Motor neuron (in vitro differentiated cells): ENCODE measurements around the gene HIC1. TPM values are rescaled to one million over a fixed set of nuclear protein-coding genes. Genes with fewer than 3 reads are reported as not detected.

Experiments used
- ATAC-seq, 8 experiments: fragments of 200-7000 bp; cut with Tn5 transposase; replicated peaks in 6 of 8; 2 replicates each; pipeline ENCODE4 v1.8.0; 2021; ENCODE audit warnings: mild to moderate bottlenecking in 8 of 8, moderate library complexity in 8 of 8
- H3K27ac ChIP-seq, 2 donors: fragments of 250-450 bp; sonication (Bioruptor Pico); 2 replicates each; pipeline ENCODE4 v1.9.0; 2021; ENCODE audit warnings: antibody characterized with exemption in 2 of 2, mild to moderate bottlenecking in 2 of 2, moderate library complexity in 1 of 2
- H3K4me1 ChIP-seq, 2 donors: fragments of 250-450 bp; sonication (Bioruptor Pico); replicated peaks in 1 of 2; 2 replicates each; pipeline ENCODE4 v1.6.1; 2021; ENCODE audit warnings: antibody characterized with exemption in 2 of 2, mild to moderate bottlenecking in 2 of 2, moderate library complexity in 1 of 2
- H3K4me3 ChIP-seq, 5 donors: fragments of 250-450 bp; sonication (Bioruptor Pico); 2 replicates each; pipeline ENCODE4 v1.9.0; 2021; ENCODE audit warnings: antibody characterized with exemption in 5 of 5, mild to moderate bottlenecking in 5 of 5, moderate library complexity in 4 of 5
- WGBS, 10 experiments: fragments of 450-650 bp; shearing (Covaris generic); methylation state at CpG; one replicate each; pipeline ENCODE4 v1.0.0; 2022; 5-methylcytosine and 5-hydroxymethylcytosine counted together
- in situ Hi-C, 9 experiments: fragments of 400-800 bp; cut with MboI; loops; one replicate each; pipeline ENCODE4 v1.15.0; 2021; ENCODE audit warnings: low sequenced_read_pairs in 9 of 9, low pct_unique_long_range_greater_than_20kb in 2 of 9; ENCODE audit not compliant: unreplicated experiment in 9 of 9
- total RNA-seq, 8 experiments: library from RNA; unstranded; fragments of 300-600 nt; gene quantifications; 2 replicates each; pipeline versions ENCODE4 v1.2.3 to v1.2.4, GENCODE V29; 2022

HIC1 gene
- total RNA-seq, 8 experiments from 2014 or later = 0.71 to 24.0 (median 6.7) TPM

DNA sequence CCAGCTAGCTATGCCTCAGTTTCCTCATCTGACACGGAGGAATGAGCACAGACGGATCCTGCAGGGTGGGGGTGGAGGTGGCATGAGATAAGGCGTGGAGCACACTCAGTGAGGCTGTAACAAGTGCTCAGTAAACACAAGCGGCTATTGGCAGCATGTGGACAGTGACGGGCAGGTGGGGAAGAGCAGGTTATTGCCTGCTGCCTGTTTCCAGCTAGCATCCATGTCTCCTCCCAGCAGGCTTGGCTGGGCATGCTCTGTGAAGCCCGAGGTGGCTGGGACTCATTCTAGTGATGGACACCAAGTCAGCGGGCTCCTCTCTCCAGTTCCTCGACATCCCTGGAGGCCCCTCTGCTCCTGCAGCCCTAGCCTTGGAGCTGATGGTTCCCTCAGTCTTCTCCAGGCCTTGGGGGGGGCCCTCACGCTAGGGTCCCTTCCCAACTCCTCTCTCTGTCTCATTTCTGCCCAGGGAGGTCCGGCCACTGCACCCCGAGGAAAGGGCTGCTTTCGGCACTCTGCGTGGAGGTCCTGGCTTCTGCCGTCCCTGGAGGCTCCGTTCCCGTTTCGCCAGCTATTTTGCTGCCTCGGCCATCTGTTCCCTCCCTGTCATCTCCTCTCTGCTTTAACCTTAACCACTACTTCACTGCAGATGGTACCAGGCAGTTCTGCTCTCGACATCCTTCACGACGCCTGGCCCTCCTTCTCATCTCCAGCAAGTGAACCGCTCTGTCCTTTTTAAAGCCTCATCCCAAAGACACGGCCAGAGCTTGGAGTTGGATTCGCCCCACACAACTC lies 36.0 kb upstream of the HIC1 start:
- H3K27ac ChIP-seq = no peak overlapping the region
- peaks cover 49 to 58% of the 10 kb centered on the region in 2 donors for H3K4me1 ChIP-seq
- in situ Hi-C loops = no loop called here
- 20 to 100% (median 77%) methylated on average over 1 to 20 of the region's 24 CpGs; no CpG with 5 or more reads in 2 of the 10 experiments for WGBS, 10 experiments
- peak in 4 of 8 experiments; percentile 3 to 11 (median 7) for ATAC-seq
- H3K4me3 ChIP-seq = no peak overlapping the region

DNA sequence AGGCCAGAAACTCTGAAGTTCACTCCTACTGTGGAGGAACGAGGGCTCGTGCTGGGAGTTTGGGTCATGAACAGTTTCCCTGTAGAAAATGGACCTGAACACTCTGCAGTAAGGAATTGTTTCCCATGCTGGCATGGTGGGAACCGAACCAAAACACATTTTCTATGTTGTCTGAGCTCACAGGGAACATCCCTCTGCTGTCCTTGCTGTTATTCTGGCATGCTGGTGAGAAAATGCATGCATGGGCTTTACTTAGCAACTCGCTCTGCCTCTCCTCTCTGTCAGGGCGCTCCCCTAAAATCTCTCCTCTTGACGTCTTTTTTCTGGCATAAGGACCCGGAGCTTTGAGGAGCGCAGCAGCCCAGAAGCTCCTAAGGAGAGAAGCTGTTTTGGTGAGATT lies 35.2 kb upstream of the HIC1 start:
- H3K27ac ChIP-seq = no peak overlapping the region
- in situ Hi-C loops = loop anchor here in 5 of 9 experiments (10.0 kb wide), 2 partner anchors 105 to 115 kb away; no protein-coding TSS in a partner anchor

DNA sequence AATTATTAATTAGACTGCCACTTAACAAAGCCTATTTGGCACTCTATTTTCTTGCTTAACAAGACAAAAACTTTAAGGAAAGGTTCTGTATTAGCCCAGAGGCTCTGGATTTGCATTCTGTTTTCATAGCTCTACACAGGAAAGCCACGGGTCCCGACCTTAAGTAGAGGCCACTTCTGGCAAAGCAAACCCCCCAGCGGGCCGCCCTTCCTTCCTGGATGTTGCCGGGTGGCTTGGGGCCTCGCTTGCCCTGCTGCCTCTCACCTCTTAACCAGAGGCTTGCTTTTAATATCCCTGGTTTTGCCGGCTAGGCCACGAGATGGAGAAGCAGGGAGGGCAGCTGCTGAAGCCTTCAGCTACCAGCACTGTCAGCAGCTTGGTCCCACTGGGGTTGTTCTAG lies 34.2 kb upstream of the HIC1 start:
- in situ Hi-C loops = loop anchor here in 5 of 9 experiments (10.0 kb wide), 2 partner anchors 106 to 116 kb away; no protein-coding TSS in a partner anchor
- Histone ChIP-seq H3K27ac (no peak overlapping the region), H3K4me3 (no peak overlapping the region), H3K4me1 (peaks cover 49 to 59% of the 10 kb centered on the region in 2 donors)
- 0 to 67% (median 33%) methylated on average over 2 to 4 of the region's 8 CpGs; no CpG with 5 or more reads in 6 of the 10 experiments for WGBS, 10 experiments
- no peak for ATAC-seq

More for the DNA sequence above, 35.2 kb upstream of the HIC1 start:
- peaks cover 49 to 58% of the 10 kb centered on the region in 2 donors for H3K4me1 ChIP-seq
- no peak overlapping the region for H3K4me3 ChIP-seq
- 72 to 100% (median 89%) methylated on average over 2 to 7 of the region's 8 CpGs; no CpG with 5 or more reads in 4 of the 10 experiments for WGBS, 10 experiments
- ATAC-seq = no peak

DNA sequence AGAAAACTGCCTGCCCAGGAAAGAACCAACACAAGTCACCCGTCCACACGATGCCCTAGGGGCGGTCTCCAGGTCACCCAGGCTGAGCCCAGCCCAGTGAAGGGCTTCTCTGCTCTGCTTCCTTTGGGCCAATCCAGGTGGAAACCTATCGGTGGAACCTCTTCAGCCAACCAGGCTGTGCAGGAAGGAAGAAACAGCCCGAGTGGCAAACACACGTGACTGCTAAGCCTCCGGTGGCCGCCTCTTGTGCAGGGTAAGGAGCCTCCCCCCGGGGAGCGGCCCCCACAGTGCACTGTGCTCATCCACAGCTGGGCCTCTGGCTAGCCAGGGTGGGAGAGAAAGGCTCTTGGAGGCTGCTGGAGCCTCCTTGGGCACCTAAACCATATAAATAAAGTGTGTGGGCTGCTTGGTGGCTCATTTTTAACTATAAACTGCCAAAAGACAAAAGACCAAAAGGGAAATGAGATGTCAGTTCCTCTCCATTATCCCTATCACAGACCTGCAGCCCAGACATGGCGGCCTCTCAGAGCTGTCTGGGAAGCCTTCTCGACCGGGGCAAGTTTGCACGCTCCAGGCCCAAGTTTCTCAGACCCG lies 32.2 kb upstream of the HIC1 start:
- Histone ChIP-seq H3K4me1 (peaks cover 32 to 43% of the 10 kb centered on the region in 2 donors), H3K27ac (no peak overlapping the region), H3K4me3 (no peak overlapping the region)
- WGBS, 10 experiments = 50 to 94% (median 84%) methylated on average over 2 to 7 of the region's 15 CpGs; no CpG with 5 or more reads in 4 of the 10 experiments
- no peak for ATAC-seq
- in situ Hi-C loops = loop anchor here in 5 of 9 experiments (10.0 kb wide), 2 partner anchors 108 to 118 kb away; no protein-coding TSS in a partner anchor

DNA sequence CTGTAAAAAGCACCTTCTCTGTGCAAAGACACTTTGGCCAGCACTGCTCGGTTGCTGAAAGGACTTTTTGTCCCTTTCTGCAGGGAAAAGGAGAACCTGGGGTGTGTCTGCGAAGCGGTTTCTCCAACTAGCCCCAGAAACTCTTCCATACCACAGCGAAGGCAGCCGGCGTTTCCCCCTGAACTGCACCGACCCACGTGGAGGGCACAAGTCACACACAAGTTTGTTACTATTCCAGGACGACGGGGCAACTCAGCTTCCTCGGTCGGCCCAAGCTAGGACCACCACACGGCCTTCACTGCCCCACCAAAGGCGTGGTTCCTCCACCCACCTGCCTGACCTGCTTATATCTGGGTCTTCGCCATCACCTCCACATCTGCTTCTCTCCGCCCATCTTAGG lies 31.6 kb upstream of the HIC1 start:
- in situ Hi-C loops = loop anchor here in 5 of 9 experiments (10.0 kb wide), 2 partner anchors 108 to 118 kb away; no protein-coding TSS in a partner anchor
- Histone ChIP-seq H3K4me1 (peaks cover 27 to 39% of the 10 kb centered on the region in 2 donors), H3K4me3 (peak overlapping the region; percentile 4 to 68 (median 49)), H3K27ac (no peak overlapping the region)
- WGBS, 10 experiments = 20 to 67% (median 51%) methylated on average over 1 to 7 of the region's 16 CpGs; no CpG with 5 or more reads in 3 of the 10 experiments
- peak in 5 of 8 experiments; percentile 1 to 10 (median 6) for ATAC-seq

DNA sequence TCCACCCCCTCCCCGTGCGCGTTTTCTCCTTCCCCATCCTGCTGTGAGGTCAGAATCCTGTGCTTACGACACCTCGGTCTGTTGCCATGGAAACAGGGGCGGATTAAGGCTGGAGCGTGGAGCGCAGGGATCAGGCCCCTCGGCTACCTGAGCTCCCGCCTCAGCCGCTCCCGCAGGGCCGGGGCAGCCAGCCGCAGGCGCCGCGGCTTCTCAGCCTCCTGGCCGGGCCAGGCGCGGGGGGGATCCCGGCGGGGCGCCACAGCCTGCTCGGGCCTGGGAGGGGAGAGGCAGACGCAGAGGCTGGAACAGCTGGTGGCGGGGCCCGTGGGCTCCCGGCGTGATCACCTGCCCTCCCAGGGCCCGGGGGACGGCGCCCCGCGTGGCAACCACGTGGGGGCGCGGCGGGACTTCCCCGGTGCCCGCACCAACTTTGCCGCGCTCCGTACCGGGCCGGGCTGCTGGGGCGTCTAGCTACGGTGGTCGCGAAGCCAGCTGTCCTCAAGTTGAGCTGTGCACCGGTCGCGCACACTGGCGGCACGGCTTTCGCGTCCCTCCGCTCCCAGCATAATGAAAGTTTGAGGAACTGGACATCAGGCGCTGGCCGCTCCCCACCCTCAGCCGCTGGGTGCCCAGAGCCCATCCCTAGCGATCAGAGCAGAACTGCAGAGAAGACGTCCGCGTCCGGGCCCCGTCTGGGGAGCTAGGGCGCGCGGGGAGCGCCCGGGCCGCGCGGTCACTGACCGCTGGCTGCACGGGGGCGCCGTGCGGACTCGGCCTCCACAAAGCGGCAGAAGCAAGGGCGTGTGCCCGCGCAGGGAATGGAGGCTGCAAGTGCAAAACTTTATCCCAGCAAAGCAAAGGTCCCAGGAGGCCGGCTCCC lies 31.0 kb upstream of the HIC1 start:
- Histone ChIP-seq H3K27ac (no peak overlapping the region), H3K4me1 (peaks cover 26 to 40% of the 10 kb centered on the region in 2 donors), H3K4me3 (peak overlapping the region; percentile 39 to 68 (median 54))
- ATAC-seq = peak; percentile 3 to 74 (median 66)
- 4 to 20% (median 20%) methylated on average over 1 to 5 of the region's 85 CpGs; no CpG with 5 or more reads in 7 of the 10 experiments for WGBS, 10 experiments
- in situ Hi-C loops = loop anchor here in 5 of 9 experiments (10.0 kb wide), 2 partner anchors 109 to 119 kb away; no protein-coding TSS in a partner anchor

DNA sequence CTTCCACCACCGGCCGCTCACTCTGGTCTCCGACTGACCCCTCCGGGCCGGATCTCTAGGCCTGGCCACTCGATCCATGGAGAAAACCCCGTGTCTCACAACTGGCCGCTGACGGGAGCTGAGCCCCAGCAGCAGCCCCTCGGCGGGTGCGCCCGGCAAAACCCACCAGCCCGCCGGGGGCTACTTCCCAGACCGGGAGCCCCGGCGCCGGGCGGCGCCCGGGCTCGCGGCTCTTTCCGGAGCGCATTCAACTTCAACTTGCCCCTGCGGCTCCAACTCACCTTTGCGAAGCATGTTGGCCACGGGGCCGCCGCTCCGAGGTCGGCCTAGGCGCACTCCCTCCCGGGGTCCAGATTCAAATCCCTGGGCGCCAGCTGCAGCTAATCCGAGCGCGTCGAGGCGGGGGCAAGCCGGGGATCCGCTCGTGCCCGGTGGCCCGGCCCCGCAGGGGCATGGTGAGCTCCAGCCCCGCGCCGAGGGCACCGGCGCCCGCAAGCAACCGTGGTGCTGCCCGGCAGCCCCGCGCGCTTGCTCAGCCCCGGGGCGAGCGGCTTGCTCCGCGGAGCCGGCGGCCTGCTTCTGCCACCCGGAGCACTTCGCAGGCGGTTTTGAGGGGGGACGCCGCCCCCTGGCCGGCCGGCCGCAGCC lies 30.2 kb upstream of the HIC1 start:
- ATAC-seq = peak; percentile 2 to 14 (median 8)
- in situ Hi-C loops = loop anchor here (5.0 to 25.0 kb wide), 5 partner anchors 110 to 312 kb away; partner anchors contain the start of genes TLCD2 (in 4 of the 9) and WDR81 (in 4 of the 9)
- peak overlapping the region in 1 of 2 donors; percentile 46 for H3K27ac ChIP-seq

DNA sequence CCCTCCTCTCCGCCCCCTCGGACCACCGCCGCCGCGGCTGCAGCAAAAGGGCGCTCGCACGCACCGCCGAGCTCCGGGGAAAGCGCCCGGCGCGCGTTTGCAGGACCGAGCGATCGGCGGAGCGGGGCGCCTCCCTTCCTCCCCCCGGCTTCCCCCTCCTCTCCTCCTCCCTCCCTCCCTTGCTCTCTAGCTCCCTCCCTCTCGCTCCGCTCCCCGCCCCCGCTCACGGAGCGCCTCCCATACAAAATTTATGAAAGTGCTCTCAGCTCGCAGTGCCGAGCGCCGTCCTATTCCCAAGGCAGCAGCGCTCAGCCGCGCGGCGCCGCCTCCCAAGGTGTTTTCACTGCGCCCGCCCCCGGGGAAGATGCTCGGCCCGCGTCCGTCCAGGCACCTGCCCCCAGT lies 29.7 kb upstream of the HIC1 start, which contains the start of gene RTN4RL1:
Gene RTN4RL1, minus strand, starts transcription at position 115 of the 402 bp plus-strand sequence. CDS start 469 bp downstream, outside the sequence.
- WGBS, 10 experiments = no CpG with 5 or more reads among the region's 47 CpGs
- in situ Hi-C loops = loop anchor here (5.0 to 25.0 kb wide), 5 partner anchors 110 to 313 kb away; partner anchors contain the start of genes TLCD2 (in 4 of the 9) and WDR81 (in 4 of the 9)
- Histone ChIP-seq H3K4me1 (peaks cover 28 to 32% of the 10 kb centered on the region in 2 donors), H3K27ac (peak within 1 kb of the TSS; percentile 57 to 58), H3K4me3 (peak within 1 kb of the TSS; percentile 39 to 68 (median 54))
- ATAC-seq = peak; percentile 45 to 67 (median 56)

More for the DNA sequence above, 30.2 kb upstream of the HIC1 start:
- WGBS, 10 experiments = 0 to 7% (median 1%) methylated on average over 1 to 18 of the region's 73 CpGs; no CpG with 5 or more reads in 6 of the 10 experiments
- Histone ChIP-seq H3K4me1 (peaks cover 27 to 35% of the 10 kb centered on the region in 2 donors), H3K4me3 (peak overlapping the region; percentile 39 to 68 (median 54))

DNA sequence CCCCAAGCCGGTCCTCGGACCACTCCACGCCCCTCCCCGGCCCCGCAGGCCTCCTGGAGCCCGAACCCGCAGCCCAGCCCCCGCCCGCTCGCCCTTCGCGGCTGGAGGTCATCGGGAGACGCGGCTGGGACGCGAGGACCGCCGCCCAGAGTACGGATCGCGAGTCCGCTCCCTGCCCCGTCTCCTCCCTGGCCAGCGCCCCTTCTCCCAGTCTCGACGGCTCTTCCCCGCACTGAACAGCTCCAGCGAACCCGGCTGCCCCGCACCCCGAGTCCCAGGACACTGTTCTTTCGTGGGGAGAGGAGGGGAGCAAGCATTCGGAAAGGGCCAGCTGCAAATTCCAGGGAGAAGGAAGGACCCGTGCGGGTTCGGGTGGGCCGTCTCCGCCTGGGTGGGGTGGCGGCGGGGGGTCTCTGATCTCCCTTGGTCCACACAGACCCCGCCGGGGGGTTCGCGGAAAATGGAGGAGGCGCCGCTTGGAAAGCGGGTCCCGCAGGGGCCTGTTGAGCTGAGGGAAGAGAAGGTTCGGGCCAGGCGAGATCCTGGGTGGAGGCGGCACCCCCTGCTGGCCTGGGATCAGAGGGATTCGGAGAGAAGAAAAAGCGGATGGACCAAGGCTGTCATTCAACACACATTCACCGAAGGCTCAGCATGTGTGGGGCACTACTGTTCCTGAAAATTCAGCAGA lies 29.1 kb upstream of the HIC1 start:
- ATAC-seq = peak; percentile 15 to 39 (median 28)
- in situ Hi-C loops = loop anchor here (5.0 to 25.0 kb wide), 5 partner anchors 111 to 313 kb away; partner anchors contain the start of genes TLCD2 (in 4 of the 9) and WDR81 (in 4 of the 9)
- Histone ChIP-seq H3K4me3 (peak overlapping the region; percentile 39 to 68 (median 54)), H3K4me1 (peaks cover 26 to 27% of the 10 kb centered on the region in 2 donors), H3K27ac (peak overlapping the region; percentile 57 to 58)
- WGBS, 10 experiments = 11 to 33% (median 20%) methylated on average over 1 to 3 of the region's 55 CpGs; no CpG with 5 or more reads in 7 of the 10 experiments

DNA sequence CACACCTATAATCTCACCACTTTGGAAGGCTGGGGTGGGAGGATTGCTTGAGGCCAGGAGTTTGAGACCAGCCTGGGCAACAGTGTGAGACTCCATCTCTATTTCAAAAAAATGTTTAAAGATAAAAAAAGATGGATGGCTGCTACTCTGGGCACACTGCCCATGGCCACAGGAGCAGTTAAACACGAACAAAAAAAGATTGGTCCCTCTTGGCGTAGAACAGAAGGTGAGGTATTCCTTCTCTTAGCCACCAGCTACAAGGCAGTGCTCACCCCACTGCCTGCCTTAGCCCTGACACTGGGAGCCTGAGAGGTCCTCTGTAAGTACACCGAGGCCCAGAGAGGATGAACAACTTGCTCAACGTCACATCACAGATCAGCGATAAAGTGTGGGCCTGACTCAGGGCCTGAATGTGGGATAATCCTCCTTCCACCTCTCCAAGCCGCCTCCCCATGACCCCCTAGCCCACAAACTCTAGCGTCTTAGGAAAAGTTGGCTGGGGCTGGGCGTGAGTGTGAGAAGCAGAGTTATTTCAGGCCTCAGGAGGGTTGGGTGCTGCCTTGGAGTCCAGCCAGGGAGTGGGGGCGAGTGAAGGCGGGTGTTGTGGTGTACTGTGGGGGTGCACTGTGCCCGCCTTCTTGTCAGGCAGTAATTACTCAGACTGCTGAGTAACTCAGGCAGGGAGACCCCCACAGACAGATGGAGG lies 27.2 kb upstream of the HIC1 start:
- peaks cover 21 to 29% of the 10 kb centered on the region in 2 donors for H3K4me1 ChIP-seq
- WGBS, 10 experiments = 40 to 92% (median 67%) methylated on average over 1 to 4 of the region's 11 CpGs; no CpG with 5 or more reads in 3 of the 10 experiments
- ATAC-seq = no peak
- H3K4me3 ChIP-seq = no peak overlapping the region
- no peak overlapping the region for H3K27ac ChIP-seq
- in situ Hi-C loops = loop anchor here (5.0 to 25.0 kb wide), 5 partner anchors 113 to 315 kb away; partner anchors contain the start of genes TLCD2 (in 4 of the 9) and WDR81 (in 4 of the 9)
